GM12872 (cell line): Measurements from ENCODE around the gene CACNA2D3.
A peak's percentile ranks its signal among the peaks of the same experiment; 100 is the strongest.

Source experiments
- TF ChIP-seq, protein P1 (sequence below): IDR thresholded peaks from 3 replicates; pipeline ENCODE4 v1.5.1; 2011; ENCODE audit warnings: low read depth, mild to moderate bottlenecking, low read length, moderate library complexity; ENCODE audit not compliant: insufficient read depth

The CACNA2D3 gene

DNA sequence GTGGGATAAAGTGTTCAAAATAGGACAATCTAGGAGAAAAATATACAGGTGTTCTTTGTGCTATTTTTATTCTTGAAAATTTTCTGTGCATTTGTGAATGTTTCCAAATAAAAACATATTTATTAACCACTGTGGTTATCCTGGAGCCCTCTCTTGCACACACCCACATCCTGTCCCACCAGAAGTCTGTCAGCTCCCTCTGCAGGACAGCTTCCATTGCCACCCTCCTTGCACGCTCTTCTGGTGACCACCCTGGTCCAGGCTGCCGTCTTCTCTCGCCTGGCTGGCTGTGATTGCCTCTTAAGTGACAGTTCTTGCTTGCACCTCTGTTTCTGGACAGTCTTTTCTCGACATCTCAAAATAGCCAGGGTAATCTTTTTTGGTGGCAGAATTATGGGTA lies 411.5 kb downstream of the CACNA2D3 start:
- TF ChIP-seq, protein P1, sequence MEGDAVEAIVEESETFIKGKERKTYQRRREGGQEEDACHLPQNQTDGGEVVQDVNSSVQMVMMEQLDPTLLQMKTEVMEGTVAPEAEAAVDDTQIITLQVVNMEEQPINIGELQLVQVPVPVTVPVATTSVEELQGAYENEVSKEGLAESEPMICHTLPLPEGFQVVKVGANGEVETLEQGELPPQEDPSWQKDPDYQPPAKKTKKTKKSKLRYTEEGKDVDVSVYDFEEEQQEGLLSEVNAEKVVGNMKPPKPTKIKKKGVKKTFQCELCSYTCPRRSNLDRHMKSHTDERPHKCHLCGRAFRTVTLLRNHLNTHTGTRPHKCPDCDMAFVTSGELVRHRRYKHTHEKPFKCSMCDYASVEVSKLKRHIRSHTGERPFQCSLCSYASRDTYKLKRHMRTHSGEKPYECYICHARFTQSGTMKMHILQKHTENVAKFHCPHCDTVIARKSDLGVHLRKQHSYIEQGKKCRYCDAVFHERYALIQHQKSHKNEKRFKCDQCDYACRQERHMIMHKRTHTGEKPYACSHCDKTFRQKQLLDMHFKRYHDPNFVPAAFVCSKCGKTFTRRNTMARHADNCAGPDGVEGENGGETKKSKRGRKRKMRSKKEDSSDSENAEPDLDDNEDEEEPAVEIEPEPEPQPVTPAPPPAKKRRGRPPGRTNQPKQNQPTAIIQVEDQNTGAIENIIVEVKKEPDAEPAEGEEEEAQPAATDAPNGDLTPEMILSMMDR = 0 out of 3 replicates have a peak, but pooled peaks have one; percentile 17

DNA sequence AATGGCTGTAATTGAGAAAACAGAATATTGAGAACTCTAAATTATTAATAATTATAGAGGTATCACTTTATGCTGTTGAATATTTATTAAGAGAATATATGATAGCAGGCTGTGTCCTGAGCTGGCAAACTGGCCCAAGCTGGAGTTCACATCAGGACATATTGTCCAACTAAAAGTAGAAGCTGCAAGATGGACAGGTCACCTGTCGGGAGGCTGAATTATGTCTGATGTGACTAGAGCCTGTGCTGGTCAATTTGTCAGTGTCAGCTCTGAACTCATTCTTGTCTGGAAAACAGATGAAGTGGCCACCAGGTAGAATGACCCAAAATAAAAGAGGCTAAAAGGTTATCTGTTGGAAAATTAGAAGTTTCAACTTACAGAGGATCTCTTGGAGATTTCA lies 413.3 kb downstream of the CACNA2D3 start:
- TF ChIP-seq, protein P1 = no peak

DNA sequence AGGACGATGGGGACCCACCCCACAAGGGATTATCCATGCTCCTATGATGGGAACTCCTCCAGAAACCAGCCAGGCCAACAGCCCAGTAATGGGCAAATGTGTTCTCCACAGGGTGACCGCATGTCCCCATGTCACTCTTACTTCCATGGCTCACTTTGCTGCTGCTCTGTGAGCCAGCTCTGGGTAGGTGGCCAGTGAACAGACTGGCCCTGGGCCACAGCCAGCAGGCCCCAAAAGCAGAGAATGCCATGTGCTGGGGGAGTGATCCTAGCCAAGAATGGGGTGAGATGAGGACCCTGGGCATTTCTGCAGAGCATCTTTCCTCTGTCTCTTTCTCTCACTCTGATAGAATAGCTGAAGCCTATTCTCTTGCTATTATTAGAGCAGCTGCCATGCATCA lies 414.1 kb downstream of the CACNA2D3 start:
- TF ChIP-seq, protein P1 = no peak

- TF ChIP-seq, protein P1 = no peak
Measured at GRCh38 chr3:54537506-54537905, 415.2 kb downstream of the CACNA2D3 start.

- TF ChIP-seq, protein P1 = peak; percentile 33; the same call in 1 of the 3 replicates
Measured at GRCh38 chr3:54538346-54538745, 416.0 kb downstream of the CACNA2D3 start.

- TF ChIP-seq, protein P1 = no peak
Measured at GRCh38 chr3:54541369-54541768, 419.0 kb downstream of the CACNA2D3 start.

GRCh38 chr3:54543446-54543845 lies 421.1 kb downstream of the CACNA2D3 start:
- TF ChIP-seq, protein P1 = no peak
